Fibroblast of villous mesenchyme (primary cell): ENCODE results near the gene E2F6. TPM values are rescaled to one million over a fixed set of nuclear protein-coding genes. Genes with fewer than 3 reads are reported as not detected.
A peak's percentile ranks its signal among the peaks of the same experiment; 100 is the strongest.

Experiments
- DNase-seq: peaks from one replicate; pipeline ENCODE4 v3.0.0-alpha.2; 2010; ENCODE audit warnings: low read depth
- H3K4me3 ChIP-seq: 2 replicates; pipeline ENCODE4 v1.5.1; 2011; ENCODE audit warnings: low read depth, mild to moderate bottlenecking, low read length
- total RNA-seq: library from RNA; depleted of rRNA; stranded (reverse); fragments of >200 nt; gene quantifications from 2 replicates; pipeline ENCODE4 v1.2.3, GENCODE V29; 2012
- TF ChIP-seq, protein P1 (sequence below): IDR thresholded peaks from 2 replicates; pipeline ENCODE4 v1.5.1; 2012; ENCODE audit warnings: low read depth, mild to moderate bottlenecking, low read length; ENCODE audit not compliant: insufficient read depth

The E2F6 gene
- total RNA-seq, 1 donor: 13.4 TPM

DNA sequence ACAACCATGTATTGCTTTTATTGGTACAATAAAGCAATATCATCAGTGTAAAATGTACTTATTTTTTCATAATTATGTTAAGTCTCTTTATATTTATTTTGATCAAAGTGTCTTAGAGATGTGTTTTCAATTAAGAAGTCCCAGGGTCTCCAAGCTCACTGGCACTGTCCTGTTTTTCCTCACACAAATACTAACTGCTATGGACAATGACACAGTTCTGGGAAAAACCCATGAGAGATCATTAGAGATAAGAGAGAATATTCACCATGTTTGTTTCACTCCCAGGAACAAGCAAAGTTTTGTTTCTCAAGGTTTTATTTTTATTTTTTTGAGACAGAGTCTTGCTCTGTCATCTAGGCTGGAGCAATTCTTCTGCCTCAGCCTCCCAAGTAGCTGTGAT lies 38.7 kb downstream of the E2F6 start:
- TF ChIP-seq, protein P1, sequence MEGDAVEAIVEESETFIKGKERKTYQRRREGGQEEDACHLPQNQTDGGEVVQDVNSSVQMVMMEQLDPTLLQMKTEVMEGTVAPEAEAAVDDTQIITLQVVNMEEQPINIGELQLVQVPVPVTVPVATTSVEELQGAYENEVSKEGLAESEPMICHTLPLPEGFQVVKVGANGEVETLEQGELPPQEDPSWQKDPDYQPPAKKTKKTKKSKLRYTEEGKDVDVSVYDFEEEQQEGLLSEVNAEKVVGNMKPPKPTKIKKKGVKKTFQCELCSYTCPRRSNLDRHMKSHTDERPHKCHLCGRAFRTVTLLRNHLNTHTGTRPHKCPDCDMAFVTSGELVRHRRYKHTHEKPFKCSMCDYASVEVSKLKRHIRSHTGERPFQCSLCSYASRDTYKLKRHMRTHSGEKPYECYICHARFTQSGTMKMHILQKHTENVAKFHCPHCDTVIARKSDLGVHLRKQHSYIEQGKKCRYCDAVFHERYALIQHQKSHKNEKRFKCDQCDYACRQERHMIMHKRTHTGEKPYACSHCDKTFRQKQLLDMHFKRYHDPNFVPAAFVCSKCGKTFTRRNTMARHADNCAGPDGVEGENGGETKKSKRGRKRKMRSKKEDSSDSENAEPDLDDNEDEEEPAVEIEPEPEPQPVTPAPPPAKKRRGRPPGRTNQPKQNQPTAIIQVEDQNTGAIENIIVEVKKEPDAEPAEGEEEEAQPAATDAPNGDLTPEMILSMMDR: no peak
- no peak for DNase-seq
- no peak overlapping the region for H3K4me3 ChIP-seq

DNA sequence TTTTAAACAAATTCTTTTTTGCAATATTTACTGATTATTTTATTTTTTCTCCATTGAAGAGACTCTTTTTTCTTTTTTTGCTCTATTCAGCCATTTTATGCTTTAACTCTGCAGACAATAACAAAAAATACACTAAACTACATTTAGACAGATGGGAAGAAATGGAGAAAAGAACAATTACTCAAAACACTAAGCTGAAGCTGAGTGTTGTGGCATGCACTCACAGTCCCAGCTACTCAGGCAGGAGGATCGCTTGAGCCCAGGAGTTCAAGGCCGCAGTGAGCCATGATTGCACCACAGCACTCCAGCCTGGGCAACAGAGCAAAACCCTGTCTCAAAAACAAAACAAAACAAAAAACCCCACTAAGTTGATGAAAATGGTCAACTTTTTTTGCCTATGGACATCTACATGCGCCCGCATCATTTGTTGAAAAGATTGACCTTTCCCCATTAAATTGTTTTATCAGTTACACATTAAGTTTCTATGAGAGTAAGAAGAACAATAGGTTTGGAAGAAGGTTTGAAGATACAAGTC lies 43.0 kb downstream of the E2F6 start:
- H3K4me3 ChIP-seq: no peak overlapping the region
- TF ChIP-seq, protein P1: no peak
- DNase-seq: no peak

DNA sequence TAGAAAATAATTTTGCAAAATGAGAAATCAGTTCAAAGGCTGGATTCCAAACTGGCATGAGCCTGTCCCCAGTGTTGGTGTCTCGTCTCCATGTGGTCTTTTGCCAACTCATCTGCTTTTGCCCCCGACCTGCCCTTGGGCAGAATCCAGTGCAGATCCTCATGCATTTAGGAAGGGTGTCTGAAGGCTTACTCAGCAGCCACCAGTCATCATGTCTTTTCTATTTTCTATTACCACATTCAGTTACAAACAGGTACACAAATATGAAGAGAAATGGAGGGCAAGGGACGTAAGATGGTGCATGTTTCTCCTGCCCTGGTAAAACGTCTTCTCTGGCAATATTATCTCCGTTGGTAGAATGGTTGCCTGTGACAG lies 43.5 kb downstream of the E2F6 start:
- no peak overlapping the region for H3K4me3 ChIP-seq
- TF ChIP-seq, protein P1: no peak
- no peak for DNase-seq

DNA sequence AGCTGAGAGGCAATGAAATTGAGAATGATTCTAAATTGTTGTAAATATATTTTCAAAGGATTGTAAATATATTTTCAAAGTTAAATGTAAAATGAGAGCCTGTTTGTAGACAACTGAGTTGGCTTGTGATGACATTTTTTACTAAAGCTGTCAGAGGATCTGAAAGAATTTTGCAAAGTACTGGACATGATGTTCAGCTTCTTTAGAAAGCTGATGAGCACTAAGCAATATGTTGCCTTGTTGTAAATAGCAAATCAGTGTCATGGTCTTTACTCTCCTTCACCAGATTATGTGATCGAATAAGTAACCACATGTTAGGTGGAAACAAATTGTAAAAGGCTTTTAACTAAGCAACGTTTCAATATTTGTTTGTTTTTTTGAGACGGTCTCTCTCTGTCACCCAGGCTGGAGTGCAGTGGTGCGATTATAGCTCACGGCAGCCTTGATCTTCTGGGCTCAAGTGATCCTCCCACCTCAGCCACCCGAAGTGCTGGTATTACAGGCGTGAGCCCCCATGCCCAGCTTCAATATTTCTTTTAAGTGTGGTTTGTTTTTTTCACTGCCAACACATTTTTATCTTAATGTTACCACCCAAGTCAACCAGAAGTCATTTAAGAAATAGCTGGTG lies 44.0 kb downstream of the E2F6 start:
- no peak for DNase-seq
- TF ChIP-seq, protein P1: no peak
- H3K4me3 ChIP-seq: no peak overlapping the region

DNA sequence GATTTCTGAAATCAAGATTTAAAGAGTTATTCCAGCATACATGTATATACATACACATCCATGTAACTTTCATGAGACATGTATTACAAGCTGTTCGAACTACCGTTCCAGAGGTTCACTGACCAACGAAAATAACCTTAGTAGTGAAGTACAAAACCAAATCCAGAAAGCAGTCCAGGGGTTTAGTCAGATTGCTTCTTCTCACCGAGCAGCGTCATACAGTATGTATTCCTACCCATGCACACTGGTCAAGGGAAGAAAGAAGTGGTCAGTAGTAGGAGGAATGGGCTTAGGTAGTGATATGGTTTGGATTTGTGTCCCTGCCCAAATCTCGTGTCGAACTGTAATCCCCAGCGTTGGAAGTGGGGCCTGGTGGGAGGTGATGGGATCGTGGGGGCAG lies 45.3 kb downstream of the E2F6 start:
- DNase-seq: no peak
- no peak overlapping the region for H3K4me3 ChIP-seq
- TF ChIP-seq, protein P1: no peak

DNA sequence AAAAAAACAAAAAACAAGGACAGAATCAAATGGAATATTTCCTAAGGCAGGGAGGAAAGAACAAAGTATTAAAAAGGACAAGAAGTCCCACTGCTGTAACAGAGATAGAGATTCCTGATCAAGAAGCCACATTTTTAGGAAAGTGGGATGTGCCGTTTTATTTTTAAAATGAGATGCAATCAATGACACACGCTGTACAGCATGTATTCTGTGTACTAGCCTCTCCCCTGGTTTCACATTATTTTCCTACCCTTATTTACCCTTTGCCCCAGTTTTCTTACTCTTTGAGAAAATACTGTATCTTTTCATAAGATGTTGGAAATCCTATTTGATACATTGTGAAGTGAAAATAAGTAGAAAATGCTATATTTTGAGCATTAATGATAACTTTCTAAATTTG lies 45.8 kb downstream of the E2F6 start:
- no peak overlapping the region for H3K4me3 ChIP-seq
- TF ChIP-seq, protein P1: no peak
- no peak for DNase-seq

DNA sequence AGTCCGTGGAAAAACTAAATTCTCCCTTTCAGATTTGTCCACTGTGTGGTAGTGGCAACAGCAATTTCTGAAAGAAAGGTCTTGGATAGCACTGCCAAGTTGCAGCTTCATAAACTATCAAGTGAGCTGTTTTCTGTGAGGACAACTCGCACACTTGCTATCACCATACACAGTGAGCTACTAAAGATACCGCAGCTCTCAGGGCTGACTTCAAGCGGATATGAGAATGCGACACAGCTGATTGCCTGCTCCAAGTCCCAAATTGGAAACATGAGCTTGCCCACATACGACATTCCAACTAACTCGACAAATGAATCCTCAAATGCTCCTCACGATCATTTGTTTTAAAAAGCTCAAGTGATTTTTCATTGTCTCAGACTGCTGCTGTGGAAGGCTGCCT lies 46.2 kb downstream of the E2F6 start:
- TF ChIP-seq, protein P1: no peak
- H3K4me3 ChIP-seq: no peak overlapping the region
- DNase-seq: peak; percentile 26
